KBM-7 (cell line): ENCODE data around the gene ZBED1.

ENCODE experiments used
- DNase-seq: peaks from one replicate; pipeline ENCODE4 v3.0.0-alpha.2; 2015
- in situ Hi-C: fragments of 300-500 bp; cut with MboI; formaldehyde crosslinking; loops from 2 replicates; pipeline ENCODE4 v1.14.3; 2020; ENCODE audit warnings: low sequenced_read_pairs, low pct_unique_long_range_greater_than_20kb, mixed read lengths

Gene ZBED1

GRCh38 chrX:2501559-2502102 is 855 bp upstream of the ZBED1 start:
- DNase-seq = no peak
- in situ Hi-C loops = no loop called here

GRCh38 chrX:2500091-2500802 is 529 bp downstream of the ZBED1 start:
- in situ Hi-C loops = no loop called here
- DNase-seq = peak; percentile 60

GRCh38 chrX:2499507-2499906 is 1.3 kb downstream of the ZBED1 start:
- in situ Hi-C loops = no loop called here

GRCh38 chrX:2498781-2499302 is 1.9 kb downstream of the ZBED1 start:
- in situ Hi-C loops = no loop called here
- DNase-seq = peak; percentile 74

More at GRCh38 chrX:2499507-2499906, 1.3 kb downstream of the ZBED1 start:
- no peak for DNase-seq

- DNase-seq = peak; percentile 41
Observed at GRCh38 chrX:2497961-2498780, 2.6 kb downstream of the ZBED1 start.

GRCh38 chrX:2495595-2495994 is 5.2 kb downstream of the ZBED1 start:
- no peak for DNase-seq
- in situ Hi-C loops = no loop called here

More at GRCh38 chrX:2497961-2498780, 2.6 kb downstream of the ZBED1 start:
- in situ Hi-C loops = no loop called here

- DNase-seq = no peak
- in situ Hi-C loops = no loop called here
Observed at GRCh38 chrX:2492531-2493218, 8.1 kb downstream of the ZBED1 start.

- in situ Hi-C loops = no loop called here
- DNase-seq = no peak
Observed at GRCh38 chrX:2490634-2491033, 10.1 kb downstream of the ZBED1 start.

- no peak for DNase-seq
- in situ Hi-C loops = no loop called here
Observed at GRCh38 chrX:2489446-2490445, 11.0 kb downstream of the ZBED1 start.

GRCh38 chrX:2488621-2489285 is 12.0 kb downstream of the ZBED1 start:
- in situ Hi-C loops = no loop called here
- DNase-seq = no peak

- DNase-seq = no peak
- in situ Hi-C loops = no loop called here
Observed at GRCh38 chrX:2487366-2487765, 13.4 kb downstream of the ZBED1 start.

GRCh38 chrX:2486476-2487133 is 14.2 kb downstream of the ZBED1 start:
- no peak for DNase-seq
- in situ Hi-C loops = no loop called here

- no peak for DNase-seq
- in situ Hi-C loops = no loop called here
Observed at GRCh38 chrX:2485789-2486345, 14.9 kb downstream of the ZBED1 start.

GRCh38 chrX:2484721-2485648 is 15.8 kb downstream of the ZBED1 start:
- in situ Hi-C loops = no loop called here
- no peak for DNase-seq

GRCh38 chrX:2484256-2484655 is 16.5 kb downstream of the ZBED1 start:
- no peak for DNase-seq
- in situ Hi-C loops = no loop called here
